Liver (tissue), 9 donors: ENCODE results near the gene ADAMTS2. TPM values are rescaled to one million over a fixed set of nuclear protein-coding genes. Genes with fewer than 3 reads are reported as not detected.

ENCODE experiments used
- DNase-seq: peaks from one replicate; pipeline ENCODE4 v3.0.0-alpha.2; 2017; ENCODE audit warnings: low spot score
- H3K27ac ChIP-seq, 2 donors: one replicate each; pipeline ENCODE4 v1.7.0; 2013; ENCODE audit warnings: inconsistent platforms in 2 of 2, low read length in 2 of 2, control low read depth in 1 of 2, low read depth in 1 of 2, mild to moderate bottlenecking in 1 of 2
- H3K27me3 ChIP-seq, 4 donors: one replicate each; pipeline versions ENCODE4 v1.6.1 to v1.7.0; 2013; ENCODE audit warnings: low read length in 3 of 4, inconsistent platforms in 1 of 4, mild to moderate bottlenecking in 1 of 4, moderate library complexity in 1 of 4; ENCODE audit not compliant: control insufficient read depth in 4 of 4, insufficient read depth in 4 of 4
- H3K36me3 ChIP-seq, 4 donors: one replicate each; pipeline versions ENCODE4 v1.6.1 to v1.7.0; 2013; ENCODE audit warnings: low read length in 3 of 4, mild to moderate bottlenecking in 3 of 4, low read depth in 1 of 4, moderate library complexity in 1 of 4; ENCODE audit not compliant: control insufficient read depth in 4 of 4, insufficient read depth in 3 of 4
- H3K4me1 ChIP-seq, 4 donors: one replicate each; pipeline versions ENCODE4 v1.6.1 to v1.7.0; 2013; ENCODE audit warnings: low read length in 3 of 4, mild to moderate bottlenecking in 3 of 4, moderate library complexity in 1 of 4; ENCODE audit not compliant: control insufficient read depth in 4 of 4, insufficient read depth in 4 of 4
- H3K4me3 ChIP-seq, 3 donors: one replicate each; pipeline versions ENCODE4 v1.6.1 to v1.7.0; 2013; ENCODE audit warnings: low read length in 3 of 3, control low read depth in 1 of 3, low read depth in 1 of 3, mild to moderate bottlenecking in 1 of 3
- H3K9ac ChIP-seq, 2 donors: one replicate each; pipeline ENCODE4 v1.7.0; 2013; ENCODE audit warnings: low read length in 2 of 2, mild to moderate bottlenecking in 2 of 2, moderate library complexity in 2 of 2, control low read depth in 1 of 2, low read depth in 1 of 2
- H3K9me3 ChIP-seq, 4 donors: one replicate each; pipeline versions ENCODE4 v1.6.1 to v1.7.0; 2013; ENCODE audit warnings: low read length in 3 of 4; ENCODE audit not compliant: control insufficient read depth in 4 of 4
- CTCF ChIP-seq: fragments of 150-350 bp; IDR thresholded peaks from 2 replicates; pipeline ENCODE4 v1.5.1; 2017; ENCODE audit warnings: improper control_type of control experiment, low read depth, low read length; ENCODE audit not compliant: missing input control
- EGR1 ChIP-seq, 2 donors: IDR thresholded peaks; 2 replicates each; pipeline ENCODE4 v1.6.1; 2016 to 2018; ENCODE audit warnings: antibody characterized with exemption in 2 of 2, low read depth in 2 of 2
- FOXA1 ChIP-seq: IDR thresholded peaks from 2 replicates; pipeline ENCODE4 v1.6.1; 2016; ENCODE audit warnings: antibody characterized with exemption
- FOXA2 ChIP-seq: IDR thresholded peaks from 2 replicates; pipeline ENCODE4 v1.6.1; 2016; ENCODE audit warnings: antibody characterized with exemption
- GABPA ChIP-seq, 2 donors: IDR thresholded peaks in 1 of 2; conservative IDR thresholded peaks in 1 of 2; 2 replicates each; pipeline ENCODE4 v1.6.1; 2016; ENCODE audit warnings: antibody characterized with exemption in 2 of 2, mild to moderate bottlenecking in 1 of 2, moderate library complexity in 1 of 2
- HNF4A ChIP-seq, 2 donors: conservative IDR thresholded peaks; 2 replicates each; pipeline ENCODE4 v1.6.1; 2016; ENCODE audit warnings: antibody characterized with exemption in 2 of 2, mild to moderate bottlenecking in 2 of 2
- HNF4G ChIP-seq: IDR thresholded peaks from 2 replicates; pipeline ENCODE4 v1.6.1; 2016; ENCODE audit warnings: antibody characterized with exemption
- MAX ChIP-seq: IDR thresholded peaks from 2 replicates; pipeline ENCODE4 v1.6.1; 2016; ENCODE audit warnings: antibody characterized with exemption
- NR2F2 ChIP-seq: IDR thresholded peaks from 2 replicates; pipeline ENCODE4 v1.6.1; 2016; ENCODE audit warnings: antibody characterized with exemption
- REST ChIP-seq: IDR thresholded peaks from 2 replicates; pipeline ENCODE4 v1.6.1; 2016; ENCODE audit warnings: antibody characterized with exemption, mild to moderate bottlenecking
- RXRA ChIP-seq, 2 donors: IDR thresholded peaks; 2 replicates each; pipeline ENCODE4 v1.6.1; 2017 to 2018; ENCODE audit warnings: antibody characterized with exemption in 2 of 2, mild to moderate bottlenecking in 1 of 2
- SP1 ChIP-seq: IDR thresholded peaks from 2 replicates; pipeline ENCODE4 v1.6.1; 2018; ENCODE audit warnings: antibody characterized with exemption, mild to moderate bottlenecking
- ZBTB33 ChIP-seq: IDR thresholded peaks from 2 replicates; pipeline ENCODE4 v1.6.1; 2016; ENCODE audit warnings: antibody characterized with exemption
- WGBS: extraction: QIAGEN DNeasy Blood & Tissue Kit; methylation state at CpG from one replicate; pipeline ENCODE4 v1.1.7; 2013; 5-methylcytosine and 5-hydroxymethylcytosine counted together
- polyA plus RNA-seq, 2 donors: library from polyadenylated mRNA; stranded (reverse) in 1 of 2; unstranded in 1 of 2; fragments of 200-250 nt in 1 of 2; fragments of >200 nt in 1 of 2; fragmentation: Nextera tagmentation in 1 of 2; extraction: Ambion mirVana in 1 of 2; gene quantifications; one replicate each; pipeline versions ENCODE4 v1.2.1 to v1.2.3, GENCODE V29; 2013 to 2015
- total RNA-seq, 2 donors: library from RNA; depleted of rRNA; stranded (reverse); fragments of >200 nt; gene quantifications; one replicate each; pipeline ENCODE4 v1.2.3, GENCODE V29; 2014
- donor health status: healthy.
- donor health status: healthy.
- donor health status: healthy.
- donor health status: healthy.
- donor health status: healthy.

The ADAMTS2 gene
- total and polyA plus RNA-seq, 4 donors: 2.7 to 24.3 (median 12.0) TPM

- no peak for DNase-seq
- WGBS: 79% methylated on average over 30 of the region's 30 CpGs
- no peak overlapping the region for H3K4me3 ChIP-seq
These were observed 125.3 kb downstream of the ADAMTS2 start for GRCh38 chr5:179219661-179220620.

More at GRCh38 chr5:179219661-179220620, 125.3 kb downstream of the ADAMTS2 start:
- Histone ChIP-seq H3K27ac (no peak overlapping the region), H3K9ac (no peak overlapping the region), H3K36me3 (no peaks in the 10 kb centered on the region), H3K9me3 (peaks cover 4 to 7% (median 4%) of the 10 kb centered on the region in 4 donors), H3K27me3 (no peaks in the 10 kb centered on the region), H3K4me1 (no peaks in the 10 kb centered on the region)
- TF ChIP-seq FOXA2 (no peak), REST (no peak), NR2F2 (no peak), ZBTB33 (no peak), HNF4G (no peak), HNF4A (conservative IDR thresholded peaks at IDR 0.05) (no peak), RXRA (IDR thresholded peaks at IDR 0.05) (no peak), SP1 (no peak), EGR1 (IDR thresholded peaks at IDR 0.05; ENCODE audit: low read depth in 2 of 2) (no peak), CTCF (no peak), FOXA1 (no peak), MAX (no peak), GABPA (IDR thresholded peaks at IDR 0.05 in 1 of 2, conservative IDR thresholded peaks at IDR 0.05 in 1 of 2) (no peak)
